Measurements from ENCODE around the gene ZNF423.

DNA sequence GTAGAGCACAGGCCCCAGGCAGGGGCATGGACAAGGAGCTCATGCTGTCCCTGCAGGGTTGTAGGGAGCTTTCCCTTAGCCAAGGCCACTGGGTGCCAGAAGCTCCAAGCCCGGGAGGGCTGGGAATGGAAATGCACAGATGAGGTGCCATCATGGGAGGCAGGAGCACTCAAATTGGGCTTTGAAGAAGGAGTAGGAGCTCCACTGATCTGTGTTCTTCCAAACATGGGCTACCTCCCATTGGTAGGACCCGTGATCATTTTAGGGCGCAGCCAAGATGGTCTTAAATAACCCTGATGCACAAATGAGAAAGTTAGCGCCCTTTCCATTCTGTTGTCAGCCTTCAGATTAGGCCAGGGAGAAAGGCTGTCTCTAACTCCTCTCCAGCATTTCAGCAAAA lies 201.5 kb downstream of the ZNF423 start:
- no peak for TF ChIP-seq POLR2A (IDR thresholded peaks at IDR 0.05)
- TF ChIP-seq CTCF (IDR thresholded peaks at IDR 0.05): no peak
